Panc1 (cell line): ENCODE results near the gene SLC9A9. TPM values are rescaled to one million over a fixed set of nuclear protein-coding genes. Genes with fewer than 3 reads are reported as not detected.

ENCODE experiments used
- ATAC-seq: fragments of 200-7000 bp; cut with Tn5 transposase; 2 replicates; pipeline ENCODE4 v1.9.1; 2020; ENCODE audit warnings: mild to moderate bottlenecking, moderate library complexity
- BruUV-seq: library from RNA; stranded (reverse); fragments of 400-500 nt; replicated peaks from 2 replicates; lab custom pipeline; 2021; lab: Mats Ljungman, UMichigan
- CTCF ChIA-PET: fragments of 300-600 bp; sonication (Branson Sonifier 250); formaldehyde crosslinking; loops from one replicate; lab custom pipeline; 2022; ENCODE audit warnings: antibody characterized with exemption; lab: Charles Lee
- POLR2A ChIA-PET: fragments of 300-600 bp; sonication (Branson Sonifier 250); formaldehyde crosslinking; loops from one replicate; lab custom pipeline; 2022; ENCODE audit warnings: antibody characterized with exemption; lab: Charles Lee
- DNase-seq: peaks from one replicate; pipeline ENCODE4 v3.0.0-alpha.2; 2010; ENCODE audit warnings: low read depth, low spot score
- H3K27ac ChIP-seq: 2 replicates; pipeline ENCODE4 v1.5.1; 2011; ENCODE audit warnings: mild to moderate bottlenecking, low read length, inconsistent platforms
- H3K27me3 ChIP-seq: fragments of 200-500 bp; sonication (Bioruptor generic); 2 replicates; pipeline ENCODE4 v1.6.0; 2014; ENCODE audit warnings: low read length, inconsistent platforms; ENCODE audit not compliant: control insufficient read depth, insufficient read depth
- H3K36me3 ChIP-seq: fragments of 200-500 bp; sonication (Bioruptor generic); 2 replicates; pipeline ENCODE4 v1.5.1; 2014; ENCODE audit warnings: inconsistent platforms, mild to moderate bottlenecking, low read length, moderate library complexity; ENCODE audit not compliant: control insufficient read depth, insufficient read depth
- H3K4me1 ChIP-seq: 2 replicates; pipeline ENCODE4 v1.5.1; 2011; ENCODE audit warnings: inconsistent platforms, mild to moderate bottlenecking, low read length, moderate library complexity; ENCODE audit not compliant: control insufficient read depth, insufficient read depth
- H3K4me3 ChIP-seq, 2 experiments: 2 replicates each; pipeline ENCODE4 v1.5.1; 2011 to 2012; ENCODE audit warnings: low read depth in 2 of 2, low read length in 2 of 2, mild to moderate bottlenecking in 2 of 2, inconsistent platforms in 1 of 2, moderate library complexity in 1 of 2
- H3K9me3 ChIP-seq: fragments of 200-500 bp; sonication (Bioruptor generic); 2 replicates; pipeline ENCODE4 v1.5.1; 2014; ENCODE audit warnings: low read depth, mild to moderate bottlenecking, inconsistent platforms, low read length, moderate library complexity; ENCODE audit not compliant: control insufficient read depth, insufficient read depth
- POLR2AphosphoS5 ChIP-seq: IDR thresholded peaks from 2 replicates; pipeline ENCODE4 v1.6.1; 2012; ENCODE audit warnings: mild to moderate bottlenecking, low read depth, low read length, moderate library complexity
- SIN3A ChIP-seq: IDR thresholded peaks from 2 replicates; pipeline ENCODE4 v1.6.1; 2012; ENCODE audit warnings: low read depth, mild to moderate bottlenecking, low read length, moderate library complexity, borderline replicate concordance; ENCODE audit not compliant: insufficient read depth
- TCF7L2 ChIP-seq: IDR thresholded peaks from 2 replicates; pipeline ENCODE4 v1.6.1; 2011; ENCODE audit warnings: mild to moderate bottlenecking, low read depth, low read length, inconsistent platforms
- in situ Hi-C: cut with HindIII; loops from 2 replicates; pipeline ENCODE4 v1.10.0; 2016; ENCODE audit warnings: low sequenced_read_pairs, low pct_unique_long_range_greater_than_20kb
- intact Hi-C: fragments of 100-400 bp; cut with micrococcal nuclease; formaldehyde crosslinking; loops from one replicate; pipeline ENCODE4 v1.10.0; 2022; ENCODE audit not compliant: unreplicated experiment
- total RNA-seq: library from RNA; stranded (reverse); gene quantifications from one replicate; pipeline ENCODE4 v1.2.1, GENCODE V29; 2021; ENCODE audit not compliant: unreplicated experiment
- TF ChIP-seq, protein P1 (sequence below), 2 experiments: IDR thresholded peaks; 2 replicates each; pipeline ENCODE4 v1.6.1; 2011 to 2012; ENCODE audit warnings: low read depth in 2 of 2, control low read depth in 1 of 2, low read length in 1 of 2, mild to moderate bottlenecking in 1 of 2, moderate library complexity in 1 of 2; ENCODE audit not compliant: insufficient read depth in 1 of 2
- TF ChIP-seq, protein P2 (sequence below): fragments of 450-650 bp; IDR thresholded peaks from 2 replicates; pipeline ENCODE4 v1.5.1; 2017; ENCODE audit warnings: mild to moderate bottlenecking

Gene SLC9A9
- total RNA-seq, 1 experiment from 2014 or later: not detected

DNA sequence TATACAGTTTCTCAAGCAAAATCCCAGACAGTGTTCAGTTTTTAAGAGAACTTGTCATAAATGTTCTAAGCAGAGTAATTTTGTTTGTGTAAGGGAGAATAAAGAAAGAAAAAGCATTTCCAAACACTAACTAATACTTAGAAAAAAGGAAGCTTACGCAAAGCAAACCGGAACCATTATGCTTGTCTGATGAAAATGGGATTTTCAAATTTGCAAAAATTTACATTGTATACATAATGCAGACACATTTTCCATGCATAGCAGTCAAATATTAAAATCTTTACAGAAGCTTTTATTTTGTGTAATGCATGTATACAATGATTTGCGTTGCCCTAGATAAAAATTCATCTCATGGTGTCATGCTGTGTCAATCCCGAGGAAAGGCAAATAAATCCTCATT lies 229.0 kb downstream of the SLC9A9 start:
- BruUV-seq: no TSS peak
- Histone ChIP-seq H3K27me3 (no peaks in the 10 kb centered on the region), H3K9me3 (no peaks in the 10 kb centered on the region), H3K27ac (no peak overlapping the region), H3K4me3 (no peak overlapping the region), H3K4me1 (no peaks in the 10 kb centered on the region), H3K36me3 (no peaks in the 10 kb centered on the region)
- CTCF ChIA-PET: no interaction called here
- intact Hi-C loops (no loop called here), in situ Hi-C loops (no loop called here)
- DNase-seq (no peak), ATAC-seq (no peak)
- TF ChIP-seq SIN3A: no peak
- TF ChIP-seq POLR2AphosphoS5: no peak
- TF ChIP-seq, protein P1, sequence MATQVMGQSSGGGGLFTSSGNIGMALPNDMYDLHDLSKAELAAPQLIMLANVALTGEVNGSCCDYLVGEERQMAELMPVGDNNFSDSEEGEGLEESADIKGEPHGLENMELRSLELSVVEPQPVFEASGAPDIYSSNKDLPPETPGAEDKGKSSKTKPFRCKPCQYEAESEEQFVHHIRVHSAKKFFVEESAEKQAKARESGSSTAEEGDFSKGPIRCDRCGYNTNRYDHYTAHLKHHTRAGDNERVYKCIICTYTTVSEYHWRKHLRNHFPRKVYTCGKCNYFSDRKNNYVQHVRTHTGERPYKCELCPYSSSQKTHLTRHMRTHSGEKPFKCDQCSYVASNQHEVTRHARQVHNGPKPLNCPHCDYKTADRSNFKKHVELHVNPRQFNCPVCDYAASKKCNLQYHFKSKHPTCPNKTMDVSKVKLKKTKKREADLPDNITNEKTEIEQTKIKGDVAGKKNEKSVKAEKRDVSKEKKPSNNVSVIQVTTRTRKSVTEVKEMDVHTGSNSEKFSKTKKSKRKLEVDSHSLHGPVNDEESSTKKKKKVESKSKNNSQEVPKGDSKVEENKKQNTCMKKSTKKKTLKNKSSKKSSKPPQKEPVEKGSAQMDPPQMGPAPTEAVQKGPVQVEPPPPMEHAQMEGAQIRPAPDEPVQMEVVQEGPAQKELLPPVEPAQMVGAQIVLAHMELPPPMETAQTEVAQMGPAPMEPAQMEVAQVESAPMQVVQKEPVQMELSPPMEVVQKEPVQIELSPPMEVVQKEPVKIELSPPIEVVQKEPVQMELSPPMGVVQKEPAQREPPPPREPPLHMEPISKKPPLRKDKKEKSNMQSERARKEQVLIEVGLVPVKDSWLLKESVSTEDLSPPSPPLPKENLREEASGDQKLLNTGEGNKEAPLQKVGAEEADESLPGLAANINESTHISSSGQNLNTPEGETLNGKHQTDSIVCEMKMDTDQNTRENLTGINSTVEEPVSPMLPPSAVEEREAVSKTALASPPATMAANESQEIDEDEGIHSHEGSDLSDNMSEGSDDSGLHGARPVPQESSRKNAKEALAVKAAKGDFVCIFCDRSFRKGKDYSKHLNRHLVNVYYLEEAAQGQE (IDR thresholded peaks at IDR 0.05; ENCODE audit: insufficient read depth in 1 of 2, low read depth in 2 of 2, low read length in 1 of 2): no peak
- POLR2A ChIA-PET: no interaction called here

DNA sequence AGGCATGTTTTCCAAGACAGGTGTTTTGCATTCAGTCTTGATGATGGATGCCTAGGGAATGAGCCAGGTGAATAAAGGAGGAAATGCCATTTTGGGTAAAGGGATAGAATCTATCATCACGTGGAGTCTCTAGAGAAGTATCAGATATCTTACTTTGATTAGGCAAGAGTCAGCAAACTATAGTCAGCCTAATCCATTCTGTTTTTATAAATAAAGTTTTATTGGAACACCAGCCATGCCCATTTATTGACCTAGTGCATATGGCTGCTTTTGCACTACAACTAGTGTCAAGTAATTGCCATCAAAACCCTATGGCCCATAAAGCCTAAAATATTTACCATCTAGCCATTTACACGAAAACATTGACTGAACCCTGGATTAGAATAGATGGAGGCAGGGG lies 231.2 kb downstream of the SLC9A9 start:
- in situ Hi-C loops (no loop called here), intact Hi-C loops (no loop called here)
- Histone ChIP-seq H3K36me3 (no peaks in the 10 kb centered on the region), H3K27me3 (no peaks in the 10 kb centered on the region), H3K9me3 (no peaks in the 10 kb centered on the region), H3K4me3 (no peak overlapping the region), H3K27ac (no peak overlapping the region), H3K4me1 (no peaks in the 10 kb centered on the region)
- BruUV-seq: no TSS peak
- ATAC-seq (no peak), DNase-seq (no peak)
- POLR2A ChIA-PET: no interaction called here
- TF ChIP-seq SIN3A (no peak), POLR2AphosphoS5 (no peak), TCF7L2 (no peak)
- TF ChIP-seq, protein P1 (IDR thresholded peaks at IDR 0.05; ENCODE audit: insufficient read depth in 1 of 2, low read depth in 2 of 2, low read length in 1 of 2): no peak
- TF ChIP-seq, protein P2, sequence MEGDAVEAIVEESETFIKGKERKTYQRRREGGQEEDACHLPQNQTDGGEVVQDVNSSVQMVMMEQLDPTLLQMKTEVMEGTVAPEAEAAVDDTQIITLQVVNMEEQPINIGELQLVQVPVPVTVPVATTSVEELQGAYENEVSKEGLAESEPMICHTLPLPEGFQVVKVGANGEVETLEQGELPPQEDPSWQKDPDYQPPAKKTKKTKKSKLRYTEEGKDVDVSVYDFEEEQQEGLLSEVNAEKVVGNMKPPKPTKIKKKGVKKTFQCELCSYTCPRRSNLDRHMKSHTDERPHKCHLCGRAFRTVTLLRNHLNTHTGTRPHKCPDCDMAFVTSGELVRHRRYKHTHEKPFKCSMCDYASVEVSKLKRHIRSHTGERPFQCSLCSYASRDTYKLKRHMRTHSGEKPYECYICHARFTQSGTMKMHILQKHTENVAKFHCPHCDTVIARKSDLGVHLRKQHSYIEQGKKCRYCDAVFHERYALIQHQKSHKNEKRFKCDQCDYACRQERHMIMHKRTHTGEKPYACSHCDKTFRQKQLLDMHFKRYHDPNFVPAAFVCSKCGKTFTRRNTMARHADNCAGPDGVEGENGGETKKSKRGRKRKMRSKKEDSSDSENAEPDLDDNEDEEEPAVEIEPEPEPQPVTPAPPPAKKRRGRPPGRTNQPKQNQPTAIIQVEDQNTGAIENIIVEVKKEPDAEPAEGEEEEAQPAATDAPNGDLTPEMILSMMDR: no peak
- CTCF ChIA-PET: no interaction called here
